Urinary bladder (tissue), 4 donors: ENCODE results near the gene SCN3A. TPM values are rescaled to one million over a fixed set of nuclear protein-coding genes. Genes with fewer than 3 reads are reported as not detected.

Source experiments
- DNase-seq: peaks from one replicate; pipeline ENCODE4 v3.0.0-alpha.2; 2015; ENCODE audit errors: extremely low spot score
- H3K27ac ChIP-seq: one replicate; pipeline ENCODE4 v1.5.1; 2013; ENCODE audit warnings: low read depth, mild to moderate bottlenecking, moderate library complexity
- H3K36me3 ChIP-seq: one replicate; pipeline ENCODE4 v1.6.1; 2013; ENCODE audit warnings: mild to moderate bottlenecking, moderate library complexity; ENCODE audit not compliant: insufficient read depth
- H3K4me1 ChIP-seq: one replicate; pipeline ENCODE4 v1.6.1; 2013; ENCODE audit warnings: mild to moderate bottlenecking, moderate library complexity; ENCODE audit not compliant: insufficient read depth
- H3K4me3 ChIP-seq: one replicate; pipeline ENCODE4 v1.5.1; 2013; ENCODE audit warnings: low read depth, low read length
- WGBS: extraction: QIAGEN DNeasy Blood & Tissue Kit; methylation state at CpG from one replicate; pipeline ENCODE4 v1.1.7; 2013; 5-methylcytosine and 5-hydroxymethylcytosine counted together
- polyA plus RNA-seq: library from polyadenylated mRNA; stranded (reverse); fragments of 200-250 nt; gene quantifications from one replicate; pipeline ENCODE4 v1.2.3, GENCODE V29; 2013
- total RNA-seq: library from RNA; depleted of rRNA; stranded (reverse); fragments of >200 nt; gene quantifications from one replicate; pipeline ENCODE4 v1.2.3, GENCODE V29; 2014
- donor health status: healthy with polysubstance abuse.
- donor health status: healthy.

The SCN3A gene
- total and polyA plus RNA-seq, 2 donors: 0.89 to 6.1 TPM

DNA sequence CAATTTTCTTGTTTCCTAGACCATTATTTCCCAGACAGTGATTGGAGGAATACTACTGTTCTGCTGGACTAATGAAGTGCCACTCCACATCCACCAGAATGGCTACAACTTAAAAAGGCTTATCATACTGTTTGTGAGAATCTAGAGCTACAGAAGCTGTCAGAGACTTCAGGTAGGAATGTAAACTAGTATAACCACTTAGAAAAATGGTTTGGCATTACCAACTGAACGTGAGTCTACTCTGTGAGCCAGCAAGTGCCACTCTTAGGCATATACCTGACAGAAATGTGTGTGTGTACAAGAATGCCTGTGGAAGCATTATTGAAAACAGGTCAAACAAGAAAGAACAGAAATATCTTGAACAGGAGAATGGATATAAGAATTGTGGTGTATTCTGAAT lies 4.2 kb upstream of the SCN3A start:
- H3K27ac ChIP-seq: no peak overlapping the region
- no peak for DNase-seq
- H3K36me3 ChIP-seq: no peaks in the 10 kb centered on the region
- 55% methylated on average over 1 of the region's 1 CpG for WGBS
- H3K4me3 ChIP-seq: no peak overlapping the region
- H3K4me1 ChIP-seq: no peaks in the 10 kb centered on the region

DNA sequence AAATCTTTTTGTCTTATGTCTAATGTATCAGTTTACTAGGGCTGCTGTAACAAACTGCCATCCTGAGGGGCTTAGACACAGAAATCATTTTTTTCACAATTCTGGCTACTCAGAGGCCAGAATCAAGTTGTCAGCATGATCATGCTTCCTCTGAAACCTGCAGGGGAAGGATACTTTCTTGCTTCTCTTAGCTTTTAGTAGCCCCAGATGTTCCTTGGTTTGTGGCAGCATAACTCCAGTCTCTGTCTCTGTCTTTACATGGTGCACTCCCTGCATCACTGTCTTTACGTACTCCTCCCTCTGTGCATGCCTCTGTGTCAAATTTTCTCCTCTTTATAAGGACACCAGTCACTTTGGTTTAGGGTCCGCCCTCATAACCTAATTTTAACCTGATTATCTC lies 2.0 kb upstream of the SCN3A start:
- Histone ChIP-seq H3K4me3 (no peak overlapping the region), H3K4me1 (no peaks in the 10 kb centered on the region), H3K27ac (no peak overlapping the region), H3K36me3 (no peaks in the 10 kb centered on the region)
- no peak for DNase-seq
- 71% methylated on average over 2 of the region's 2 CpGs for WGBS

DNA sequence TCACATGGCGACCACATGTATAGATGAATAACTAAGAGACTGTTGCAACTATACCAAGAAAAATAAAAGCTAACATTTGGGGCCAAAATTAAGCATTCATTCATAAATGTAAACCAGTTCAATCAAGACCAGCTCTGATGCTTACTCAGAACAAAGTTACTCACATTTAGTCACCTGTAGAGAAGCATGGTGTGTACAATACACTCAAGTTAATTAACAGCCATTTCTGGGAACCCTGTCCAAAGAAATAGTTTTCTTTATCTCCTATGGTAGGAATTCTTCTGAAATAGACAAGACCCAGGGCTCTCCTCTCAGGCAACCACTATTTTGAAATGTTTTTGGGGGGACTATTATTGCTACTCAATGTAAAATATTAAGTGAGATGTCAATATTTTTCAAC lies 1.6 kb downstream of the SCN3A start:
- no peak for DNase-seq
- 93% methylated on average over 1 of the region's 1 CpG for WGBS
- no peak overlapping the region for H3K4me3 ChIP-seq

DNA sequence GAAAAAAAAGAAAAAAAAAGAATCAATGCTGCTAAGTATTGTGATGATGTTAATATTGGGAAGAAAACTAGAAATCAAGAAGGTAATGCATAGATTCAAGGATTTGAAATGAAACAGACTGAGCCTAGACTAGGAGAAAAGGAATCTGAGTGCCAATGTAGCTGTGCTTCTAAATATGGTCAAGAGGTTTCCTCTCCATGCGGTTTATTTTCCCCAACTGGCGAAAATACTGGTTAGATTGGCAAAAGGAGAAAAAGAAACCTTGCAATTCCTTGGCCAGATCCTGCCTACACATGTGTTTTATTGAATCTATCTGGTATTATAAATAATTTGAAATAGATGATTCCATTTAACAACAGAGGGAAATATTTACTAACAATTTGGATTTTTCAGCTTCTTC lies 5.7 kb downstream of the SCN3A start:
- DNase-seq: no peak
- Histone ChIP-seq H3K36me3 (no peaks in the 10 kb centered on the region), H3K4me1 (no peaks in the 10 kb centered on the region), H3K27ac (no peak overlapping the region), H3K4me3 (no peak overlapping the region)
- 68% methylated on average over 2 of the region's 2 CpGs for WGBS

More for the DNA sequence above, 1.6 kb downstream of the SCN3A start:
- Histone ChIP-seq H3K36me3 (no peaks in the 10 kb centered on the region), H3K27ac (no peak overlapping the region), H3K4me1 (no peaks in the 10 kb centered on the region)

DNA sequence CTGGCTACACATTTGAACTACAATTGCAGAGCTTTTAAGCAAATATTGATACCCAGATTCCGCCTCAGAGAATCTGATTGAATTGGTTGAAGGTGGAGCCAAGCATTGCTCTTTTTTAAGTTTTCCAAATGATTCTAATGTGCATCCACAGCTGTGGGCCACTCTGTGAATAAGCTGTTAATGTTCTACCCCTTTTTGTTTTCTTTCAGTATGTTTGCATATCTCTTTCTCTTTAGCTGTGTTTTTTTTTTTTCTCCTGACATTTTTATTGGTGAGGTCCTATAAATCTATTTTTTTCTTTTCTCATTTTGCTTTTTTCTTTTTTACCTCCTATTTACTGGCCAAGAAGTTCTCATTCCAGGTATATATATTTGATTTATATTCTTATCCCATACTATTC lies 6.5 kb downstream of the SCN3A start:
- Histone ChIP-seq H3K4me3 (no peak overlapping the region), H3K4me1 (no peaks in the 10 kb centered on the region), H3K27ac (no peak overlapping the region), H3K36me3 (no peaks in the 10 kb centered on the region)
- 95% methylated on average over 1 of the region's 1 CpG for WGBS
- no peak for DNase-seq

DNA sequence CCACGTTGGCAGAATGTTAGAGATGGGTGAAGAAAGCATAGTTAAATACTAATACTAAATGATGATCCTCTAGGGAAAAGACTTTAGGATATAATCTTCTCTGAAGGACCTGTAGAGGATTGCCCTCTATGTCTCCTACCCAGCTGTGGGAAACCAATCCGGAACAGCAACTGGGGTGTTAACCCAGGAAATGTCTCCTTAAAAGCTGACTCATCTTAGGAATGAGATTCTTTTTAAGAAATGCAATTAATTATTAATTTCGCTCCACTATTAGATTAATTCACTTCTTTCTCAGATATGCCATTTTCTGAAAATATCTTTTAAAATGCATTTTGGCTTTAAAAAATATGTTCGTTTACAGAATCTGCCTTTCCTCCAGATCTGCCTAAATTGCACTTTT lies 7.4 kb downstream of the SCN3A start:
- Histone ChIP-seq H3K4me3 (no peak overlapping the region), H3K27ac (no peak overlapping the region), H3K4me1 (no peaks in the 10 kb centered on the region), H3K36me3 (no peaks in the 10 kb centered on the region)
- DNase-seq: no peak
- WGBS: 74% methylated on average over 4 of the region's 4 CpGs

DNA sequence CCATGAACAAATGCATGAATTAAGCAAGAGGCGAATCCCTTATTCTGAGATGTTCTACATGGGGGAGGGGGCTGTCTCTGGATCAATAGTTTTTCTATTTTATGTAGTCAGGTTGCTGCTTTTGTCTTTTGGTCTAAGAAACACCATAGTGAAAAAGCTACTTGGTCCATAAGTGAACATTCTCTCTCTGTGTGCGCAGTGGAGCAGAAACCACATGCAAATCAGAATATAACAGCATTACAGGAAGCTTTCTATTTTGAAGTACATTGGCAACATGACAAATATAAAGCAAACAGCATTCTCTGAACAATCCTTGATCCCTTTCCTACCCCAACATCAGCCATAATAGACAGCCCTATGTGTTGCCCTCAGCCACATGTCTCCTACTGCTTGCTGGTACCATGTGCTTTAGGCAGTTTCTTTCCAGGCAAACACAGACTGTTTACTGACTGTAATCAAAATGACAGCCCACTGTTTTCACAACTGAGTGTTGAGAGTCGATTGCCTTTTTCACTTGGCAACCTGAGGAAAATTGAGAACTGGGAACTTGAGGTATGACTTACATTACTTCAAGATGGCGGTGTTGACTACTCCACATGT lies 10.6 kb downstream of the SCN3A start:
- Histone ChIP-seq H3K27ac (no peak overlapping the region), H3K4me1 (no peaks in the 10 kb centered on the region), H3K4me3 (no peak overlapping the region), H3K36me3 (no peaks in the 10 kb centered on the region)
- no peak for DNase-seq
- WGBS: 85% methylated on average over 4 of the region's 4 CpGs

DNA sequence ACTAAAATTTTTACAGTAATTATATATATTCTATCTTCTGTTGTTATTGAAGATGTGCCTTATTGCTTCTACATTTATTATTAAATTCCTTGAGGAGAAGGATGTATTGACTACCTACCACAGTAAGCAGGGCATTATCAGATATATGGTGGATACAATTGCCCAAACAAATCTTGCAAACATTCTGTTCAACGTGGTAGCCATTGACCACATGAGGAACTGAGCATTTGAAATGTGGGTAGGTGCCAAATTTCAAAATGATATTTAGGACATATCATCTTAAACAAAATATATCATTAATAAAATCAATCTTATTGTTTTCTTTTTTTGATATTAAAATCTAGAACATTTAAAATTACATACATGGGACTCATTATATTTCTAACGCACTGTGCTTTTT lies 11.1 kb downstream of the SCN3A start:
- Histone ChIP-seq H3K36me3 (no peaks in the 10 kb centered on the region), H3K27ac (no peak overlapping the region), H3K4me3 (no peak overlapping the region), H3K4me1 (no peaks in the 10 kb centered on the region)
- 86% methylated on average over 2 of the region's 2 CpGs for WGBS
- DNase-seq: no peak

DNA sequence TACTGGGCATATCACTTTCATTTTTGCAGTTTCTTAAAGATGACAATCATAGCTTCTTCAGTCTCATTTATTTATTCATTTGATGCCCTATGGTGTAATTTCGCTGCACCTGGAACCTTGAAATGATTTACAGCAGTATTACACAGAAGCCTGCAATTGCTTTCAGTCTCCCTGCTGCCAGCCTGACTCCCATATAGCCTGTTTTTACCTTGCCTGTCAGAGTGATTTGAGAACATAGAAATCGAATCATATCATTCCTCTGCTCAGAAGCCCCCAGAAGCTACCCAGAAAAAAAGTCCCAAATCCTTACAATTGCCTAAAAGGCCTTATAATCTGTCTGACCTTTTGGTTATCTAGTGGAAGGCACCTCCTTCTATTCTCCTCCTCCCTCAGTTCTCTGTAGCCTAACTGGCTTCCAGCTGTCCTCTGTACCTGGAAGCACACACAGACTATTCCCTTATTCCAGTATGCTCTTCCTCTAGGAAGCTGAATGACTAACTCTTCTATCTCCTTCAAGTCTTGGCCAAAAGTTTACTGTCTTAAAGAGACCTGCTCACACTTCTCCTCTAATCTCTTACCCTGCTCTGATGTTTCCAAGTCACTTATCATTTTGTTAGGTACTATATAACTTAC lies 12.6 kb downstream of the SCN3A start:
- 61% methylated on average over 2 of the region's 2 CpGs for WGBS
- DNase-seq: no peak
- H3K4me1 ChIP-seq: no peaks in the 10 kb centered on the region
- H3K36me3 ChIP-seq: no peaks in the 10 kb centered on the region
- H3K27ac ChIP-seq: no peak overlapping the region
- no peak overlapping the region for H3K4me3 ChIP-seq

DNA sequence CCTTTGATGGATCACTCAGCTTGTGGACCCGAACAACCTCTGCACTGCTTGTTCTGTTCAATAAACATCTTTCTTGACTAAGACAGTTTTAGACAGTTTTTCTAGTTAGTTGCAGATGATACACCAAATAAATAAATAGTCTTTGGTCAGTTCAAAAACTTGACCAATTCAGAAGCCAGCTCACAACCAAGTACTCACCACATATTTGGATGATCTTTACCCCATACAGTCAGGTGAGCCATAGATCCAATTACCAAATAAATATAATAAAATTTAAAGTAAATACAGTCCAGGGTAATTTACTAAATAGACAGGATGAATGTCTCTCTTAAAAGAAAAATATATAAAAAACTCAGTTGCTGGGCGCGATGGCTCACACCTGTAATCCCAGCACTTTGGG lies 18.2 kb downstream of the SCN3A start:
- Histone ChIP-seq H3K36me3 (no peaks in the 10 kb centered on the region), H3K27ac (no peak overlapping the region), H3K4me1 (no peaks in the 10 kb centered on the region), H3K4me3 (no peak overlapping the region)
- 93% methylated on average over 3 of the region's 3 CpGs for WGBS
- DNase-seq: no peak

DNA sequence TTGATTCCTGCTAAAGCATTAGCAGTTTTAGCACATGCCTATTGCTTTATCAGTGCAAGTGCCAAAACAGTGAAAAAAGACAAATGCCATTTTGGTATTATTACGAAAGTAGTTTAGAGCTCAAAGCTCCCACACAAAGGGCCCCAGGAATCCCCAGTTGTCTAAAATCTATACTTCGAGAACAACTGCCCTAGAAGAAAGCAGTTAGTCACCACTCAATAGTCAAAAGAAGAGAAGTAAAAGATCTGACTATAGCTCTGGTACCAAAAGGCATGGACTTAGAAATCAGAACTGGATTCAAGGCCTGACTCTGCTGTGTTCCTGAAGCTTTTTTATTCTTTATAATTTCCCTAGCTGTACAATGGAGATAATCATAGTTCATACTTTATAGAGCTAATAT lies 21.8 kb downstream of the SCN3A start:
- WGBS: 87% methylated on average over 2 of the region's 2 CpGs
- Histone ChIP-seq H3K4me3 (no peak overlapping the region), H3K36me3 (no peaks in the 10 kb centered on the region), H3K27ac (no peak overlapping the region), H3K4me1 (no peaks in the 10 kb centered on the region)
- DNase-seq: no peak

DNA sequence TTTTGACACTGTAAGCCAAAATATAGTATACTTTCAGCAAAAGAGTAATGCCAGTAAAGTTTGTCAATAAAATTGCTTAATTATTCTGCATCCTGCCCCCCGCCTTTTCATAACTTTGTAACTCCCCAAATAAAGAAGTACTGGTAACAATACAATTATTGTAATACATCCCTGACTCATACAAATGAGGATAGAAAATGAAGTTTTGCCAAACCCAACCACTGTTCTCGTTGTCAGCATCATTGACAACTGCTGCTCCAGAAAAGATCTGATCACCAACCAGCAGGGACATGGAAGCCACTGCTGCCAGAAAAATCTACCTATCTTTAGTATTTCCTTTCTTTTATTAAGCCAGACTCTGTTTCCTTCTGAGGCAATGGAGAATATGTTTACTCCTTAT lies 27.1 kb downstream of the SCN3A start:
- Histone ChIP-seq H3K4me1 (no peaks in the 10 kb centered on the region), H3K4me3 (no peak overlapping the region), H3K36me3 (no peaks in the 10 kb centered on the region), H3K27ac (no peak overlapping the region)
- no peak for DNase-seq
- WGBS: 85% methylated on average over 2 of the region's 2 CpGs

DNA sequence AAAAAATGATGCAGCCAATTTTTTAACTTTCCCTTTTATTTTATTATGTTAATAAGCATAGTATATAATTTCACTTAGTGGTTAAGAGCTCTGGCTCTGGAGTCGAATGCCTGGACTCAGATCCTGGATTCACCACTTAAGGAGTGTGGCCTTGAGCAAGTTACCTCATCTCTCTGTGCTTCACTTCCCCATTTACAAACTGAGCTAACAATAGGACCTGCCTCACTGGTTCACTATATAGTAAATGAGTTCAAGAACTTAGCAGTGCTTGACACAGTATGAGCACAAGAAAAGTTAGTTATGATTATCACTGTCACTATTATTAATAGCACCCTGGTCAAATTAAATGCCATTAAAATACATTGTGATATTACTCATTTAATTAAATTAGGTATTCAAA lies 30.6 kb downstream of the SCN3A start:
- no peak for DNase-seq
- WGBS: 79% methylated on average over 1 of the region's 1 CpG
- Histone ChIP-seq H3K27ac (no peak overlapping the region), H3K36me3 (no peaks in the 10 kb centered on the region), H3K4me3 (no peak overlapping the region), H3K4me1 (no peaks in the 10 kb centered on the region)

DNA sequence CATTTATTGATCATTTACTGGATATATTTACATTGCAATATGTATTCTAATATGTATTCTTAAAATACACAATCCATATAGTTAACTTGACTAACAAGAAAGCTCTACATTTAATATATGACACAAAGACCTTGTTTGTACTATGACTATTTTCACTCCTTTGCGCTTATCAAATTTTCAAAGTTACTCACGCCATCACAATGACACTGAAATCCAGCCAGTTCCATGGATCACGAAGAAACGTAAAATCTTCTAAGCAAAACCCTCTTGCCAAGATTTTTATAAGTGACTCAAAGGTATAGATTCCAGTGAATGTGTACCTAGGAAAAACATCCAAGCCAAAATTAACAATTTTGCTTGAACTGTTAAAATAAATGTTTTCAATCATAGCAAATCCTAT lies 39.6 kb downstream of the SCN3A start:
- Histone ChIP-seq H3K27ac (no peak overlapping the region), H3K4me1 (no peaks in the 10 kb centered on the region), H3K36me3 (no peaks in the 10 kb centered on the region), H3K4me3 (no peak overlapping the region)
- WGBS: 87% methylated on average over 4 of the region's 4 CpGs
- no peak for DNase-seq

DNA sequence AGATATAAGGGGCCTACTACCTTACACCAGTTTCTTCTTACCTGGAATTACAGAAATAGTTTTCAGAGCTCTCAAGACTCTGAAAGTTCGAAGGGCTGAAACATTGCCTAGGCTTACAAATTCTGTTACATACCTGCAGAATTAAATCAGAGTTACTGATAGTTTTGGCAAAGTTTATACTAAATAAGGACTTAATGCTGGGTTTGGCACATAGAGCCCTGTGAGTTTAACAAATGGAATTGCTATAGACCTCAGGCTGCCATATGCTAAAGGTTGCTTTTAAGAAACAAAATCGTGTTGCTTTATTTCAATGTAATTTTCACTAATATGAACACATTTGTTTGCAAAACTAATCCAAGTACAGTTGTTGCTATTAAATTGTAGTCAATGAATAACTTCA lies 40.1 kb downstream of the SCN3A start:
- no peak overlapping the region for H3K4me3 ChIP-seq
- no peak overlapping the region for H3K27ac ChIP-seq
- WGBS: 94% methylated on average over 2 of the region's 2 CpGs
- DNase-seq: no peak
- no peaks in the 10 kb centered on the region for H3K36me3 ChIP-seq
- no peaks in the 10 kb centered on the region for H3K4me1 ChIP-seq
